Kidney epithelial cell (primary cell): ENCODE results near the gene SDK2. TPM values are rescaled to one million over a fixed set of nuclear protein-coding genes. Genes with fewer than 3 reads are reported as not detected.

Experiments
- DNase-seq: peaks from one replicate; pipeline ENCODE4 v3.0.0-alpha.2; 2010; ENCODE audit warnings: low read depth
- H3K27me3 ChIP-seq: 2 replicates; pipeline ENCODE4 v1.6.0; 2011; ENCODE audit warnings: low read length; ENCODE audit not compliant: control insufficient read depth, insufficient read depth
- H3K36me3 ChIP-seq: 2 replicates; pipeline ENCODE4 v1.5.1; 2011; ENCODE audit warnings: low read length; ENCODE audit not compliant: control insufficient read depth, insufficient read depth
- H3K4me3 ChIP-seq: 2 replicates; pipeline ENCODE4 v1.5.1; 2011; ENCODE audit warnings: low read depth, mild to moderate bottlenecking, control low read depth, low read length
- CTCF ChIP-seq: IDR thresholded peaks from 2 replicates; pipeline ENCODE4 v1.5.1; 2011; ENCODE audit warnings: mild to moderate bottlenecking, moderate library complexity, low read length, control low read depth, inconsistent platforms; ENCODE audit not compliant: insufficient read depth, poor library complexity, severe bottlenecking
- total RNA-seq: library from RNA; depleted of rRNA; stranded (reverse); fragments of >200 nt; gene quantifications from 2 replicates; pipeline ENCODE4 v1.2.3, GENCODE V29; 2015

The SDK2 gene
- total RNA-seq, 1 donor from 2014 or later, result 1.2 TPM

DNA sequence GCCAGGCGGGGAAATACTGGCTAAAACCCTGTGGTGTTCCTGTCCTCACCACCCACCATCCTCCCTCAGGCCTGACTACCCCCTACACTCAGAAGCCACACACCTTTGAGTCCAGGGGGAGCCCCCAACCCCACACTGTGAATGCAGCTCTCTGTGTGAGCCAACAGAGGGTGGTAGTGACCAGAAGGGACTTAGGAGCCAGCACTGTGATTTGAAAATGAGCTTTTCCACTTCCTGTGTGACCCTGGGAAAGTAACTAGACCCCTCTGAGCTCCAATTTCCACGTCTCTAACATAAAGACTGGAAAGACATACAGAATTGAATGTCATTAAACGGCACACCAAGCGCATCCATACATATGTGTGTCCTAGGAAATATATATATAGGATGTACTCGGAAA, 58.7 kb downstream of the SDK2 start:
- Histone ChIP-seq H3K27me3 (peaks cover 12% of the 10 kb centered on the region), H3K4me3 (no peak overlapping the region), H3K36me3 (no peaks in the 10 kb centered on the region)
- no peak for TF ChIP-seq CTCF
- DNase-seq, result no peak

GRCh38 chr17:73584987-73585386, 59.3 kb downstream of the SDK2 start:
- no peak for TF ChIP-seq CTCF
- Histone ChIP-seq H3K36me3 (no peaks in the 10 kb centered on the region), H3K4me3 (no peak overlapping the region), H3K27me3 (peaks cover 12% of the 10 kb centered on the region)
- DNase-seq, result no peak

GRCh38 chr17:73584049-73584448, 60.2 kb downstream of the SDK2 start:
- Histone ChIP-seq H3K36me3 (no peaks in the 10 kb centered on the region), H3K27me3 (peaks cover 12% of the 10 kb centered on the region), H3K4me3 (no peak overlapping the region)
- TF ChIP-seq CTCF, result no peak
- DNase-seq, result no peak

DNA sequence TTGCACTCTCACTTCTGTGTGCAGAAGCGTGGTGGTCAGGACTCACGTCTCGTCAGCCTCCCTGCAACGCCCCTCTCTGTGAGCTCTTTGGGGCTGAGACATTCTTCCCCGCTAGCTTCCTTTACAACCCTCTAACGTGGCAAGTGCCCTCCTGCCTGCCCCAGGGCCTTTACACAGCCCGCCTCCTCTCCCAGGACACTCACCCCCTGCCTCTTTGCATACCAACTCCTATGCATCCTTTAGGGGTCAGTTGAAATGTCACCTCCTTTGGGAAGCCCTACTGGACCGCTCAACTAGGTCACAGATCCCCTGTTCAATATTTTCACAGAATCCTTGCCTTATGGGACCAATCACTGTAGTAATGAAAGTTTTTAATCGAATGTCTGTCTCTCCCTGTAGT, 61.4 kb downstream of the SDK2 start:
- no peak for TF ChIP-seq CTCF
- no peaks in the 10 kb centered on the region for H3K36me3 ChIP-seq
- peaks cover 8% of the 10 kb centered on the region for H3K27me3 ChIP-seq
- DNase-seq, result no peak
- H3K4me3 ChIP-seq, result no peak overlapping the region

DNA sequence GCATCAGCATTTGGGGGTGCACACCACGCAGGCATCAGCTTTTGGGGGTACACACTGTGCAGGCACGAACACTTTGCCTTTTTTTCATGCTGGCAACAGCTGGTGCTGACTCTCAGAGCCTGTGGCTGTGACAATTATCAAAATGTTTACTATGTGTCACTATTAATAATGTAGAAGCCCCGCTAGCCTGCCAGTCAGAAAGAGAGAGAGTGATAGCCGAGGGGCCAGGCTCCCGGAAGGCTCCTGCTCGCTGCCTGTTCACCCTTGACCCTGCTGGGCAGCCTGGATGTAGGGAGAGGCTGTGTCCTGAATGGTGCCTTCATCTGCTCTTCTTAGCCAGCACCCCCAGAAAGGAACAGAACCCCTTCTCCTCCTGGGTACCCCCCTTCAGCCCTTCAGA, 61.9 kb downstream of the SDK2 start:
- DNase-seq, result no peak
- Histone ChIP-seq H3K36me3 (no peaks in the 10 kb centered on the region), H3K4me3 (no peak overlapping the region), H3K27me3 (peaks cover 8% of the 10 kb centered on the region)
- no peak for TF ChIP-seq CTCF

DNA sequence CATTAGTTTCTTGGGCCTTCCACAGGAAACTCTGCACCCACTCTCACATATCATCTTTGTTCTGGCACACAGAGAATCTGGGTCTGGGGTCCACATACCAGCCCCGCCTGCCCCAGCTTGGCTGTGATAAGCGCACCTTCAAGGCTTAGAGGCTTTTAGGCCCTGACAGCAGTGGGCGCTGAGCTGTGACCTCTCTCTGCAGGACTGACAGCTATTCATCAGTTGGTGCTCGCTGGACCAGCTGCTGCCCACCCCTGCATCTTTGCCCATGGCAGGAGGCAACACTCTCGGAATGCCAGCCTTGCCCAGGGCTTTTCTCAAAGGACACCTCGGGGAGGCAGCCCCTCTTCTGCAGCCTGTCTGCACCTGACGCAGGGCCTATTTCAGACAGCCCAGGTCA, 62.9 kb downstream of the SDK2 start:
- H3K4me3 ChIP-seq, result no peak overlapping the region
- H3K36me3 ChIP-seq, result no peaks in the 10 kb centered on the region
- peaks cover 6% of the 10 kb centered on the region for H3K27me3 ChIP-seq
- no peak for DNase-seq
- no peak for TF ChIP-seq CTCF
